GM21515 (cell line): Measurements from ENCODE around the gene KLF11.
"Not testable (repeated sequence)": the region's sequence is repeated elsewhere in the genome, so short reads cannot be mapped to it uniquely, and the experiment has no call there.

ENCODE experiments used
- ATAC-seq: cut with Tn5 transposase; IDR thresholded peaks from one replicate; pipeline ENCODE4 v1.9.1; 2021; ENCODE audit not compliant: unreplicated experiment

KLF11 gene

DNA sequence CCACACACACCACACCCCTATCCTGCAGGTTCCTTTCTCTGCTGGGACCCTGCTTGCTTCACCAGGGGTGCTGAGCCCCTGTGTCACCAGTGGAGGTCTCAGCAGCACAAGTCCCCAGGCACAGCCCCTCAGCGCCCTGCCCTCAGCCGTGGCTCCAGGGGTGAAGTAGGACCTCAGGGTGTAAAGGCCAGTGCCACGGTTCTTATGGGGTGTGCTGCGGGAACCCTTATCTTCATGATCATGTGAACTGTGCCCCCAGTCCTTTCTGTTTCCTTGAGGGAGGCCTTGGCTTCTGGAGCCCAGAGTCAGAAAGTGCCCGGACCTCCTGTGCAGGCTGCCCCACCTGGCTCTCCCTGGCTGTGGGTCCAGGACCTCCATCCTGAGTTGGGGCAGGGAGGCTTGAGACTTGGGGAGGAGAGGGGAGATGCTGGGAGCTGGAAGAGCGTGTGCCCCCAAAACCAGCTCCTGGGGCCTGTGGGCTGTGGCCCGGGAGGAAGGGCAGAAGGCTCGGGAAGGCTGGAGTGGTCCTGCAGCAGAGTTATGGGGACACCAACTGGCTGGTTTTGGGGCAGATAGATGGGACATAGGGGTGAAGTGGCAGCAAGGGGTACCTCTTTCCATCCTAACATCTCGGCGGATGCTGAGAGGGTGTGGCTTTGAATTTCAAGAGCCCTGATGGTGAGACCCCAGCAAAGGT is 20.2 kb upstream of the KLF11 start:
- ATAC-seq: no peak

DNA sequence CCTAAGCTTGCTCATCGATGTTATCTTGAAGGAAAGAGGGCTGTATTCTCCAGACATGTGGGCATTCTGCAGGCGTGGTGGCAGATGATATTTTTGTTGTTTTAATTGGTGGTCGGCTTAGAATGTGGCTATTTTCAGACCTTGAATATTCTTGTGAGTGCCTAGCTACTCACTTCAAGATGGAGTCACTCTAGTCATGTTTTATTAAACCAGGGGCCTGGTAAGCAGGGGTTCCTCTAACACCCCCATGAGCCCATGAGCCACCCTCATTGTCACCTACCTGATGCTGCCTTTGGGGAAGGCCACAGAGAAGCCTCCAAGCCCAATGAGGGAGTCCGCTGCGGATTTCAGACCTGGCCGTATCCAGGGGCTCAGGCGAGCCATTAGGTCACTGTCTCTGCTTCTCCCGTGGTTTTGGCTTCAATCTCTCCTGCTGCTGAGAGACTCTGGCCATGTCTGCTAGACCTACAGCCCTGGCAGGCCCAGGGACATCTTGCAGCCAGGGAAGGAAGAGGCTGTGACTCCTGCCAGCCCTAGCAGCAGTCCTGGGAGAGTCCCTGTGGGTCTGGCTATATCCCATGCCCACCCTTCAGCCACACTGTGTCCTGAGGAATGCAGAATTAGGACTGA is 16.3 kb upstream of the KLF11 start:
- ATAC-seq: no peak

DNA sequence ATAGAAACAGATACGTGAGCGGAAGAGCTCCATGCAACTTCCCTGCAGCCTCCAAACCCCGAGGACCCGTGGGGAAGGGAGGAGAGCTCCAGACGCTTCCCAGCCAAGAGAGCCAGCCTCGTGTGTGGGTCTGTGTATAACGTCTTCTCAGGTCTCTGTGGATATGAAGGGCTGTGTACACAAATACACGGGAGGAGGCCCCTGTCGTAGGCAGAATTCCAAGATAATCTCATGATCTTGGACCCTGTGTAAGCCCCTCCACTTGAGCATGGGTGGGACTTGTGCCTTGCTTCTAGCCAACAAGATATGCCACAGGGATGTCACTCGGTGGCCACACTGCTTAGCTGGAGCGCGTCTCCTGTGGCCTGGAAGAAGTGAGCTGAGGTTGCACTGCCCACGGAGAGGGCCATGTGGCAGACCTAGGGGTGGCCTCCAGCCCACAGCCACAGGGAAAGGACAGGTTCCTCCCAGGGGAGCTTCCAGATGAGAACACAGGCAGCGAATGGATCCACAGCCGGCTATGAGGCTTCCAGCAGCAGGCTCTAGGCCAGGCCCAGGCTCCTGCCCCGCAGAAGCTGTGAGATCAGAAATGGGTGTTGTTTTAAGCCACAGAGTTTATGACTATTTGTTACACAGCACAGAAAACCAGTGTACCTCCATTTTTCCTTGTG is 15.6 kb upstream of the KLF11 start:
- no peak for ATAC-seq

DNA sequence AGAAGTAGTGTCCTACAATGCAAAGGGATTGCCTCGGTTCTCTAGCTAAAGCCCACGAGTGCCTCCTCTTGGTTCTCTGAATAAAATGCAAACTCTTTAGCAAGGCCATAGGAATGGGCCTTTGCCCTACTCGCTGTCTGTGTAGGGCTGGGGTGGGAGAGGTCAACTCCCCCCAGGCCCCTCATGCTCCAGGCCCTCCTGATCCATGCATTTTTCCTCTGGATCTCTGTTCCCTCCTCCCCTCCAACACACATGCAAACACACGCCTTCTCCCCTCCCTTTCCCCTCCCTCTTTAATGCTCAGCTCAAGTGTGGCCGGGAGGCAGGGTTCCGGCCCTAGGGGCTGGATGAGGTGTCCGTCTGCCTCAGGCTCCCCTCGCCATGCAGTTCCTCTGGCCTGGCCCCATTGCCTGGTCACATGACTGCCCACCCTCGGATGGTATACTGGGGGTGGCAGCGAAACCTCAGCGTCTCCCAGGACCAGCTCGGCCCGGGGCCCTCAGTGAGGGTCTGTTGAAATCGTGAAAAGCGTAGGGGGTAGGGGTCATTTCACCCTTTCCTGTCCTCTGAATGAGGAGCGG is 14.9 kb upstream of the KLF11 start:
- ATAC-seq: no peak

- peak; percentile 80 for ATAC-seq
Measured at GRCh38 chr2:10028988-10029874, 14.1 kb upstream of the KLF11 start.

DNA sequence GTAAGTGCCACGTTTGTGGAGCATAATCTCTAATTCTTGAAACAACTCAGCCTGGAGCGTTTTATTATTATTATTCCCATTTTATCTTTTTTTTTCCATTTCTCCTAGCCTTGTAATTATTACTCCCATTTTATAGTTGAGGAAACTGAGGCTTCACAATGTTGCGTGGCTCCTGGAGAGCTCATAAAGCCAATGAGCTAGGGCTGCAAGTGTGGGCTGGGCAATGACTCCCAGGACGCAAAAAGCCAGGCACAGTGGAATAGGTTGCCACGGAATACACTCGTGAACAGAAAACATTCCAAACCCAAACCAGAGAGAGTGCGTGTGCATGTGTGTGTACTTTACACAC is 13.5 kb upstream of the KLF11 start:
- no peak for ATAC-seq

DNA sequence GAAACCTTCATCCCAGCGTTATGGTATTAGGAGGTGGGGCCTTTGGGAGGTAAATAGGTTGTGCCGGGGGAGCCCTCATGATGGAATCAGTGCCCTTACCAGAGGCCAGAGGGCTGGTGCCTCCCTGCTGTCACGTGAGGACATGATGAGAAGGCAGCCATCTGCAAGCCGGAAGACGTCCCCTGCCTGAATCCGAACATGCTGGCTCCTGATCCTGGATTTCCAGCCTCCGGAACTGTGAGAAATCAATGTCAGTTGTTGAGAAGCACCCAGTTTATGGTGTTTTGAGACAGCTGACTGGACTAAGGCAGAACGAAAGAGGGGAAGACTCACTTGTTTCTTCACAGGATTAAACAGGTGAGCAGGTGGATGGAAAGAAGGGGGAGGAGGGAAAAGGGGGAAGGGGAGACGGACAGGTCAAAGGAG is 13.0 kb upstream of the KLF11 start:
- no peak for ATAC-seq

GRCh38 chr2:10030798-10031197 is 12.6 kb upstream of the KLF11 start:
- not testable (repeated sequence) for ATAC-seq

DNA sequence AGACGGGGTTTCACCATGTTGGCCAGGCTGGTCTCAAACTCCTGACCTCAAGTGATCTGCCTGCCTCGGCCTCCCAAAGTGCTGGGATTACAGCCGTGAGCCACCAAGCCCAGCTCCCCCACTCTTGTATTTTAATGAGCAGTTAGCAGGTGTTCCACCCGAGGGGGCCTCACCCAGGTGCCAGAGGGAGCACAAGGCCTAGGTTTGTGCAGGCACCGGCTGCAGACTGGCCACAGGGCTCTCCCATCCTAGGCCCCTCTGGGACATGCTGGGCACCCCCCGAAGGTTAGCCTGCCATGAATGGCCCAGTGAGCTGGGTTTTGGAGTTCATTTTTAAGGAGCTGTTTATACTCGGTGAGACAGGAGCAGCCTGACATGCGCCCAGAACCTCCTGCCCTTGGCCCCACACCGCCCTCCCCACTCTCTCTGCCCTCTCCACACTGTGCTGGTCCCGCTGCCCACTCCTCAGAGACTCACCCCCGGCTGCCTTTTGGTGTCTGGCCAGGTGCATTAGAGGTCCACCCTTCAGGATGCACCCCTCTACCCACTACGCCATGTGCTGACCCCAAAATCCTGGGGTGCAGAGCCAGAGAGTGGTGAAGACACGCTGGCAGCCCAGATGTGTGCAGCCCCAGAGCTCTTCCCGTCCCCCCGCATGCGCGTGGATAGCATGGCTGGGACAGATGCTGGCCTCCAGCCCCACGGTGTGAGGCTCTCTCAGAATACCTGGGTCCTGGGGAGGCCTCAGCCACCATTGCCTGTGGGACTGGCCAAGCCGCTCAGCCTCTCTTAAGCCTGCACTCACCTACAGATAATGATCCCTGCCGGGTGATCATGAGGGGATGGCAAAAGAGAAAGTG is 11.2 kb upstream of the KLF11 start:
- no peak for ATAC-seq

DNA sequence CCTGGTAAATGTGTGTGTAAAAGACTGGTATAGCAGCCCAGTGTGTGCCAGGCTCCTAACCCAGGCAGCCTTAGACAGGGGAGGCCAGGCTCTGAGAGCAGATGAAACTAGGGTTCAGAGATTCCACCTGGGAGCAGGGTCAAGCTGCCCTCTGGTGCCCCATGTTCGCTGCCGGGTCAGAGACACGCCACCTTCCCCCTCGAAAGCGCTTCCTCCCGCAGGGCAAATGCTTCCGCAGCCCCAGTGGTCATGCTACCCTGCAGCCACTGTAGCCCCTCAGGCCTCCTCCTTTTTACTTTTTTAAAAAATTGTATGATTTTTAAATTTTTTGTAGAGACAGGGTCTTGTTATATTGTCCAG is 10.6 kb upstream of the KLF11 start:
- ATAC-seq: no peak

GRCh38 chr2:10033251-10034006 is 9.9 kb upstream of the KLF11 start:
- ATAC-seq: no peak

- no peak for ATAC-seq
Measured at GRCh38 chr2:10034333-10035052, 8.9 kb upstream of the KLF11 start.

DNA sequence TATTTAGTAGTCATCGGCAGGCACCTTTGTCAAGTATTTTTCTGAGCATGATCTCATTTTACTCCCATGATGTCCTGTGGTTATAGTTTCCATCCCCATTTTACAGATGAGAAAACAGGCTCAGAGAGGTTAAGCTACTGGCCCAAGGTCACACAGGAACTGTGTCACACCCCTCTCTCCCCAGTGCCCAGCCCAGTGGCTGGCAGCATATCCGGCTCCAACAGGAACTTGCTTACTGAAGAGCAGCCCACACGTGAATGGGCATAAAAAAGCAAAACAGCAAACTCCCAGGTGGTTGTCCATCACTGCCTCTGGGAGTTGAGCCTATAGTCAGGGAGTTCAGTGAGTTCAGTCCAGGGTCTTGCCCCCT is 8.3 kb upstream of the KLF11 start:
- ATAC-seq: no peak

DNA sequence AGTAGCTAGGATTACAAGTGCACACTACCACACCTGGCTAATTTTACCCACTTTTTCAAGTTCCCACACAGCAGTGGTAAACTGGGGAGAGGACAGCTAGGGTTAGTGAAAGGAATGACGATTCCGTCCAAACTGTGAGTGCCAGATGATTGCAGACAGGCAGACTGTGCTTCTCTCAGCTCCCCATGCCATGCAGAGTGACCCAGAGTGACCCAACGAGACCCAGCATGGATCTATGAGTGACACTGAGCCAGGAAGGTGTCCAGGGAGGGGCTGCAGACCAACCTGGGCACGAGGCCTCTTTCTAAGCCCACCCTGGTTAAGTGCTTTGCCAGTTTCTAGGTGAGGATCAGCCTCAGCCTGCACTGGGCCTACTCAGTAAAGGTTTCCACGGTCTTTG is 7.7 kb upstream of the KLF11 start:
- ATAC-seq: no peak

DNA sequence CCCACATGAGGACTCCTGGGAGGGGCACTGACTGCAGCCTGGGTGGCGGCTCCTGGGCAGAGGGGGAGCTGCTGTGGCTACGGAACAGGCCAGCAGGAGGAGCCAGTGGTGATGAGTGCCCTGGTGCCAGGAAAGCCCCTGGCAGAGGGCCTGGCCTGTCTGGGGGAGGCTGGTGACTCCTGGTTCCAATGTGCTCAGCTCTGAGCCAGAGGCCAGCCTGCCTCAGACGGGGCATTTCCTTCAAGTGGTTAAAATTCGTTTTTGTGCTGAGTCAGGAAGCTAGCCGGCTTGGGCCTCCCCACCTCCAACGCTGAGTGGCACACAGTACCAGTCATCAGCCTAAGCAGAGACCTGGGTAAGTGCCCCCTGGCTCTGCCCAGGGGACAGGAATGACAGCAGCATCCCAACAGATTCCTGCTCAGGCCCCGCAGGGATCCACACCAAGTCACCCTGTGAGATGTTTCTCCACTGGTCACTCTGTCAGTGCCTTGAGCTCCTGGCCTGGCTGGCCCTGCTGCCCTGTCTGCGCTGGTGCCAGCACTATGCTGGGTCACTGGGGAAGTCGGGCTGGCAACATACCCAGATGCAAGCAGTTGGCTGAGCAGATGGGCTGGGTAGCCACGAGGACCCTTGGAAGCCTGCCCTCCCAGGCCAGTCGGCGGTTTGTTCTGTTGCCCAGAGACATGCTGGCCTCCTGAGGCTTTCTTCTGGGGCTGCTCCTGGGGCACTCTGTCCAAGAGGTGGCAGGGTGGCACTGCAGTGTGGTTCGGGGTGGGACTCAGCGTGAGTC is 7.1 kb upstream of the KLF11 start:
- ATAC-seq: no peak

DNA sequence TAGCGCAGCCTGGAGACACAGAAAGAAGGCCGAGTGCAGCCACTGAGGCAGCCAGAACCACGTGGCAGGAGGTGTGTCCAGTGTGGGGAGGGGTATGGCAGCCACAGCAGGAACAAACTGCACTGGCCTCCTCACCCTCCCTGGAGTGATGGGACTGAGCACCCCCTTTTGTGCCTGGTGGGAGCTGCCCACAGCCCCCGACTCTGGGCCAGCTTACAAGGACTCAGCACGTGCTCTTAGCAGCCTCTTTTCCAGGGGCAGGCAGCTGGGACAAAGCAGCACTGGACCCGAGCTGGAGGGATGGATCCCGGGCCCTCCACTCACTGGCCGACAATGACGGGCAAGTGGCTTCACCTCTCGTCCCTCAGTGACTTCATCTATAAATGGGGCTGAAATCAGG is 5.2 kb upstream of the KLF11 start:
- ATAC-seq: no peak

DNA sequence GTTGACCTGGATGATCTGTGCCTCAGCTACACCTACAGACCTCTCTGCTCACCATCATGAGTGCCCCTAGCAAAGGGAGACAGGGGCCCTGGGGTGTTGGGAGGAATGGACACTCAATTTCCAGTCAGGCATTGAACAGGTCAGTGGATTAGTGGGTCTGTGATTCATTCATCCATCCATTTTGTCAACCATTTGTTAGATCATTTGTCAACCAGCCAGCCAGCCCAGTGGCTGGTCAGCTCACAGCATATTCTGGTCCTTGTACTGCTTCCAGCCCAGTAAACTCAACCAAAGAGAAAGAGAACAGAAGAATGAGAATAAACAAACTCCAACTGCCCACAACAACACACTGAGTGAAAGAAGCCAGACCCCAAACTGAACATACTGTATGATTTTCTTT is 4.6 kb upstream of the KLF11 start:
- ATAC-seq: no peak
